NCI-H748 treated with DMSO at 0.1 percent for 48 hours (cell line): Measurements from ENCODE around the gene IGF2BP1.

ENCODE experiments used
- DNase-seq: peaks from one replicate; lab custom pipeline; 2025; lab: John Stamatoyannopoulos, UW

Gene IGF2BP1

GRCh38 chr17:48997103-48997826 is at the start of gene IGF2BP1:
Gene IGF2BP1, plus strand, starts transcription at chr17:48997385. Its CDS starts 361 bp downstream, at chr17:48997746.
- DNase-seq: peak; percentile 44

DNA sequence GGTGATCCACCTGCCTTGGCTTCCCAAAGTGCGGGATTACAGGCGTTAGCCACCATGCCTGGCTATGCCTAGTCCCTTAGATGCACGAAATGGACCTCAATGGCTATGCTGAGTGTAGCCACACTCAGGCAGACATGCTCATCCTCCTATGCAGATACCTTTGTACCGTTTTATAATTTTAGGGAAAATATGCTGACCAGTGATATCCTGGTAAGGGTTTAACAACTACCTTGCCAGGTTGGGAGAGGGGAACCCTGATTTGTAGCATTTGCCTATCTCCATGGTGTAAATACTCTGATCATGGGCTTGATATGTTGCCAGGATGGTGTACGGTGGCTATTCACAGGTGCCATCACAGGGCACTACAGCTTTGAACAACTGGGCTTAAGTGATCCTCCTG is 45.6 kb upstream of the IGF2BP1 start:
- no peak for DNase-seq

DNA sequence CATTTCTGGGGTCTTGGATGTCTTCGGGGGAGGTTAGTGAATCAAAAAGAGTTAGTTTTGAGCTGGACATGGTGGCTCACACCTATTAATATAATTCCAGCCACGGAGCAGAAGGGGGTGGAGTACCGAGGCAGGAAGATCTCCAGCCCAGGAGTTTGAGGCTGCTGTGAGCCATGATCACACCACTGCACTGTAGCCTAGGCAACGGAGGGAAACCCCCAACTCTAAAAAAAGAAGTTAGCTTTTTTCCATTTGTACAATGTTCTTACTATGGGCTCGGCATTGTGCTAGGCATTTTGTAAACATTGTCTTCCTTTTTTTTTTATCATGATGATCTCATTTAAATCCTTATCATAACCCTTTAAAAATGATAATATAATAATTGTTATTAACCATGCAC is 44.3 kb upstream of the IGF2BP1 start:
- DNase-seq: no peak

DNA sequence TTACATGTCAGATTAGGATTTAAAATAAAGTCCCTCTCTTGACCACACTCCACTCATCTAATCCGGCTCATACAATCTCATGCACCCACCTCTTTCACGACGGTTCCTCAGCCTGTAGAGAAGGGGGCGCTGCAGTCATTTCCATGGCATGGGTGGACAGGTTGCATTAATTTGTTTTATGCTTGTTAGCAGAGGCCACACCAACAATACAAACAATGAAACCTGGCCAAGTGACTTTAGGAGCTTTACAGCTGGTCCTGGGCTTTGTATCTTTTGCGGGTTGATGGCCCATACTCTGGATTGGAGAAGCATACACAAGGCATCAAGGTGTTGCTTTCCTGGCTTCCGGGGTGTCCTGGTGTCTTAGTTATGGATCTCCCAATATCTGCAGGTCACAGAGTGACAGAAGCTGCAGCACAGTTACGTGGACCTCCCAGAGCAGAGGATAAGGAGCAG is 42.9 kb upstream of the IGF2BP1 start:
- DNase-seq: peak; percentile 56

- no peak for DNase-seq
Measured at GRCh38 chr17:48960834-48961515, 36.2 kb upstream of the IGF2BP1 start.

DNA sequence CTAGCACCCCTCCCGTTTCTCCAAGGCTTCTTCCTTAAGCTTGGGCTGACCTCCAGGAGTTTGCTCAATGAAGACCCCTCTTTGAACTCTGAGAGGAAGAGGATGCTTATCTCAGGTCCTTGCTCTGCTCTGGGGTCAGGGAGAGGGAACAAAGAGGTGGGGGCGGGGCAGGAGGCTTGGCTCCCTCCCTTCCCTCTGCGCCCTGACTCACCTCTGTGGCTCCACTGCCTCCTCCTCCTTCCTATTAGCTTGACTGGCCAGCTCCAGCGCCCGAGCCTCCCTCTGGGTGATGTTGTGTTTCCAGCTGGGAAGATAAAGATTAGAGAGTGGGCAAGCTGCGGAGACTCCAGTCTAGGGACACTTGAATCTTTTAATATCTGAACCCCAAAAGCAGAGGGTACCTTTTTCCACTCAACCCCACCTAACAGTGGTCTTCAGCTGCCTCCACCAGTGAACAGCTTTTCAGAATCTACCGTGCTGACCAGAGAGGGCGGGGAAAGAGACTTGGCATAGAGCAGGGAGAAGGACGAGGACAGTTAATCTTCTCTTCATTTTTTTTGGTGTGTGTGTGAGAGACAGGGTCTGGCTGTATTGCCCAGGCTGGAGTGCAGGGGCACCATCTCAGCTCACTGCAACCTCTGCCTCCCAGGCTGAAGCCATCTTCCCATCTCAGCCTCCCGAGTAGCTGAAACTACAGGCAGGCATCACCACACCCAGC is 35.5 kb upstream of the IGF2BP1 start:
- no peak for DNase-seq

DNA sequence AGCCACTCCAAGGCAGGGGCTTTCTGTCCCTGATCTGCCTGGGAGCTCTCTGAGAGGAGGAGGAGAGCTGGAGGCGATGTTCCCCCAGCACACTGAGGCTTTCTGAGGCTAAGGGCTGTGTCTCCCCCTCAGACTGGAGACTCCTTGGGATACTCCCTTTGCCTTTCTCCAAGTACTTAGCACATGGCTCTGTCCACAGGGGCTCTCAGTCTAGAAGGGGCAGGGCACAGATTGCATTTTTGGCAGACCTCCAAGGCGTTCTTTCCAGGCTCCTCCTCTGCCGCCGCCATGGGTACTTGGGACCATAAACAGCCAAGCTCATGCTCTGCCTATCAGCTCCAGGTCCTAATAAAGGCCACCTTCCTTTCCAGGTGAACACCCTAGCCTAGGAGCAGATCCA is 27.0 kb upstream of the IGF2BP1 start:
- DNase-seq: no peak

GRCh38 chr17:48970865-48971687 is 26.1 kb upstream of the IGF2BP1 start:
- DNase-seq: no peak

DNA sequence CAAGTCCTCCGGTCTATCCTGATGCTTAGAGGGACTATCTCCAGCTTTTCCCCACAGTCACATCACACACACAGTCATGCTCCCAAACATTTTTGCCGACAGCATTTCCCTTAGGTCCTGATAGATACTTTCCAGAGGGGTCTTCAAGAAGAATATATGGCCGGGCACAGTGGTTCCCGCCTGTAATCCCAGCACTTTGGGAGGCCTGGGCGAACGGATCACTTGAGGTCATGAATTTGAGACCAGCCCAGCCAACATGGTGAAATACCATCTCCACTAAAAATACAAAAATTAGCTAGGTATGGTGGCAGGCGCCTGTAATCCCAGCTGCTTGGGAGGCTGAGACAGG is 24.5 kb upstream of the IGF2BP1 start:
- DNase-seq: no peak

DNA sequence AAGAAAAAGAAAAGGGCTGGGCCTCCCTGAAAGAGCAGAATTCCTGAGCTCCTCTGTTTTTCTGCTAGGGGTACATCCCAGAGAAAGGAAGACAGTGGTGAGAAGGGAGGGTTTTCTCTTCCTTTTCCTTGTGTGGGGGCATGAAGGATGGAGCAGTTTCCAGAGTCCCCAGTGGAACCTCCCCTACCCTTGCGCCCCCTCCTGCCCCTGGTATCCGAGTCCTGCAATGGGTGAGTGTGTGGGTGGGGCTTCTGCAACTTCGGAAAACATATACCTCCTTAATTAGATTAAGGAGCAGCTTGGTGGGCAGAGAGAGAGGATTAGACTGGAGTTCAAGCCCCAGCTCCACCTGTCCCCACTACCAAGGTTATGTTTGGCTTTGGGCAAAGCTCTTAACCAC is 23.4 kb upstream of the IGF2BP1 start:
- no peak for DNase-seq

DNA sequence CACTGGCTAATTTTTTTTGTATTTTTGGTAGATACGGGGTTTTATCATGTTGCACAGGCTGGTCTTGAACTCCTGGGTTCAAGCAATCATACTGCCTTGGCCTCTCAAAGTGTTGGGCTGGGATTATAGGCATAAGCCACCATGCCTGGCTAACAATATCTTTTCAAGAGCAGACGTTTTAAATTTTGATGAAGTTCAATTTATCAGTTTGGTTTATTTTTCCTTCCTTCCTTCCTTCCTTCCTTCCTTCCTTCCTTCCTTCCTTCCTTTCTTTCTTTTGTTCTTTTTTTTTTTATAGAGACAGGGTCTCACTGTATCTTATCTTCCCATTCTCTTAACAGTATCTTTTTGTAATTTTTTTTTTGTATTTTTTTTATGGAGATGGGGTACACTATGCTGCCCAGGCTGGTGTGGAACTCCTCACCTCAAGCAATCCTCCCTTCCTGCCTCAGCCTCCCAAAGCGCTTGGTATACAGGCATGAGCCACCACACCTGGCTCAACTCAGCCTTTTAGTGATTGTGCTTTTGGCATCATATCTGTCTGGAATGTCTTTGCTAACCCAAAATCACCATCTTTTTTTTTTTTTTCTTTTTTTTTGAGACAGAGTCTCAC is 15.2 kb upstream of the IGF2BP1 start:
- no peak for DNase-seq

DNA sequence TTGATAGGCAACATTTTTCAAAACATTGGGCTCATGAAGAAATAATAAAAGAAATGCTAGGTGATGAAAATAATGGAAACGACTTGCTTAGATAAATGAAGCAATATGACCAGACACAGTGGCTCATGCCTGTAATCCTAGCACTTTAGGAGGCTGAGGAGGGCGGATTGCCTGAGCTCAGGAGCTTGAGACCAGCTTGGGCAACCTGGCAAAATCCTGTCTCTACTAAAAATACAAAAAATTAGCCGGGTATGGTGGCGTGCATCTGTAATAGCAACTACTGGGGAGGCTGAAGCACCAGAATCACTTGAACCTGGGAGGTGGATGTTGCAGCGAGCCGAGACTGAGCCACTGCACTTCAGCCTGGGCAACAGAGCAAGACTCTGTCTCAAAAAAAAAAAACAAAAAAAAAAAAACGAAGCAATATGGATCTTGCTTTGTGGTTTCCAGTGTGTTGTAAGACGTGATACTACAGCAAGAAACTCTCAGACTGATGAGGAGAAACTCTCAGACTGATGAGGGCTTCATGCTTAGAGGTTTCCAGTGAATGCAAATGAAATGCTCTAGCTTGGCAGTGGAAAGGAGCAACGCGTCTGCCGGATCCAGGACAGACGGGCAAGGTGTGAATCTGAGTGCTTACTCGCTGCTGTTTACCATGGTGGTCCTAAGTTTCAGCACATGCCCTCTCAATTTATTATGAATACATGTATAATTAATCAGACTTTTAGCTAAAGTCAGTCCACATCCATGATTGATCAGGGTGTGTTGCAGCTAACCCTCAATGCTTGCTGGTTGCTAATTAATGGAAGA is 11.5 kb upstream of the IGF2BP1 start:
- DNase-seq: no peak

- DNase-seq: no peak
Measured at GRCh38 chr17:48989100-48989499, 8.1 kb upstream of the IGF2BP1 start.

DNA sequence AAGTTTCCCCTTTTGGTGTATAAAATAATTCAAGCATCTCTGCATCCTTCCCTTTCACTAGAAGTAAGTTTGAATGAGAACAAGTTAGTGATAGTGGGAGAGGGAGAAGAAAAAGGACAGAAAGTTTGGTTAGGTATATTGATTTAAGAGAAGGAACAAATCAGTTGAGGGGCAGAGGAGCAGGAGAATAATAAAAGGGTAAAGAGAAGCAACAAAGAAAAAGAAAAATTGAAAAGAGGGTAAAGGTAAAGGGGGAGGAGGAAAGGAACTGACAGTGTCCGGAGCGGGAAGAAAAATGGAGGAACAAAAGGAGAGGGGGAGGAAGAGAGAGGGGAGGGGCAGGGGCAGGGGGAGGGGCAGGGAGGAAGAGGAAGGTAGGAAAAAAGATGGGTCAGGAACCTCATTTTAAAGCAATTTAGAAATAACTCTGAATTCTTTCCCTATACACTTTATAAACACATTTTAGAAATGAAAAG is 6.3 kb upstream of the IGF2BP1 start:
- no peak for DNase-seq

- peak; percentile 70 for DNase-seq
Measured at GRCh38 chr17:48992444-48992843, 4.7 kb upstream of the IGF2BP1 start.

- no peak for DNase-seq
Measured at GRCh38 chr17:48993305-48993704, 3.9 kb upstream of the IGF2BP1 start.

GRCh38 chr17:48993951-48994350 is 3.2 kb upstream of the IGF2BP1 start:
- peak; percentile 31 for DNase-seq

- no peak for DNase-seq
Measured at GRCh38 chr17:48994549-48995303, 2.5 kb upstream of the IGF2BP1 start.

- DNase-seq: peak; percentile 22
Measured at GRCh38 chr17:48995304-48995973, 1.7 kb upstream of the IGF2BP1 start.
